HG02840 (cell line): ENCODE data around the gene LBHD1.
"Not testable (repeated sequence)": the region's sequence is repeated elsewhere in the genome, so short reads cannot be mapped to it uniquely, and the experiment has no call there.

Experiments
- ATAC-seq: cut with Tn5 transposase; IDR thresholded peaks from one replicate; pipeline ENCODE4 v1.9.1; 2021; ENCODE audit warnings: mild to moderate bottlenecking, moderate library complexity, moderate number of reproducible peaks; ENCODE audit not compliant: unreplicated experiment, low FRiP score

Gene LBHD1

DNA sequence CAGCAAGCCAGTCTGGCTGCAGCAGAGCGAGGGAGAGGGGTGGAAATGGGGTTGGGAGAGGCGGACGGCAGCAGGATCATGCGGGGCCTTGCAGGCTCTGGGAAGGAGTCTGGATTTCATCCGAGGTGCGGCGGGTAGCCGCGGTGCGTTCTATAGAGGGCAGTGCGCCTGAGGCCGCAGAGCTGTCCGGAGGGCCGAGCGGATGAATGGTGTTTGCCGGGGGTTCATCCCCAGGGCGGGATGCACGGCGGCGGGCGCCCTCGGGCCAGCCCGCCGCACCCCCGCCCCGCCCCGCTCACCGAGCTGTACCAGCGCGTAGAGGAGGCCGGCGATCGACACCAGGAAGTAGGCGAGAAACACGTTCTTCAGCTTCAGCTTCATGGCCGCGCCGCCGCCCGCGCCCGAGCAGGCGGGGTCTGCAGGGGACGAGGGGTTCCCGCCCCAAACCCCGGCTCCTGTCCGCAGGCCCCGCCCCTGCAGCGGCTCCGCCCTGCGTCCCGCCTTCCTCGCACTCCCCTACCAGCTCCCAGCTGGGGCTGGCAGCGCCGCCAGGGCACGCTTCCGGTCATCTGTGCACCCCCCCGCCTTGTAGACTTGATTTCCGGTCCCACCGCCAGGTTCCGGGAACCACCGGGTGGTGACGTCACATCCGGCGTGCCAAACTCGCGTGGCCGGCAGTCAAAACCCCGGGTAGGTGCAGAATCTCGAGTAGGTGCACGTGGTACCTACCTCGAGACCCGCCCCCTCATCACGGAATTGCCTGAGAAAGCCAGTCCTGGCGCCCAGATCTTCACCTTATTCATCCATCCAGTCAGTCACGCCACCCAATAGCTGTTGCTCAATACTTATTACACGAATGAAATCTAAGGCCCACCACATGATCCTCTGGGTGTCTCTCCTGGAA is 50.2 kb downstream of the LBHD1 start, which contains the start of gene B3GAT3:
B3GAT3 (minus strand) TSS at position 420 of the 904 bp plus-strand sequence; CDS start at position 381, 39 bp downstream.
- ATAC-seq, result peak; percentile 89

DNA sequence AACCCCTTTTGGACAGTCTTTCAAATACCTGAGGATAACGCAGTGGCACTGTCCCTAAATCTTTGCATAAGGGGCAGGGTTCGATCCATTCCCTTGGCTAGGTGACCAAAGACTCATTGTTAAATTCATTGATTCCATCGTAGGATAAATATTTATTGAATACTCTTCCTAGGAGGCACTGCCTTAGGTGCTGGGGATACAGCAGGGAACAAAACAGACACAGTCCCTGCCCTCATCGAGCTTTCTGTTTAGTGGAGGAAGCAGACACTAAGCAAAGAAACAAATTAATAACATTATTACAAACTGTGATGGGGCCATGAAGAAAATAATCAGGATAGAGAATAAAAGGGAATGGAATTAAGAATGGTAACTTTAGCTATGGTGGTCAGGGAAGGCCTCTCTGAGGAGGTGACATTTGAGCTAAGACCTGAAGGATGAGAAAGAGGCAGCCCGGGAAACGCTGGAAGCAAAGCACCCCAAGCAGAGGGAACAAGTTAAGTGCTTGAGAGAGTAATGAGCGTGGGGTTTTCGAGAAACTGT is 51.0 kb downstream of the LBHD1 start:
- ATAC-seq, result no peak

DNA sequence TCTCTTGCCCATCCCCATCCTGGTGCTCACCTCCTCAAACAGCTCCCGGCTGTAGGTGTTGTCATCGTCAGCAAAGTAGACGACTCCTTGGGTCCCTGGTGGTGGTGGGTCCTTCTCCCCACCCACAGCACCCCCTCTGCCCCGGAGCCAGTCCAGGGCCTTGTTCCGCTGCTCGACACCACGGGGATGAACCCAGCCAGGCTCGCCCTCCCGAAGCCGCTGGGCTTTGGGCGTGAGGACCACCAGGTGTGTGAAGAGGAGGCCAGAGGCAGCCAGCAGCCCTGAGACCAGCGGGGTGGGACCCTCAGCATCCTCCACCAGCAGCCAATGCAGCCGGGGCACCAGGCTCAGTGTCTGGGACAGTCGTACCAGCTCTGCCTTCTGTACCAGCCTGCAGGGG is 55.1 kb downstream of the LBHD1 start:
- not testable (repeated sequence) for ATAC-seq

DNA sequence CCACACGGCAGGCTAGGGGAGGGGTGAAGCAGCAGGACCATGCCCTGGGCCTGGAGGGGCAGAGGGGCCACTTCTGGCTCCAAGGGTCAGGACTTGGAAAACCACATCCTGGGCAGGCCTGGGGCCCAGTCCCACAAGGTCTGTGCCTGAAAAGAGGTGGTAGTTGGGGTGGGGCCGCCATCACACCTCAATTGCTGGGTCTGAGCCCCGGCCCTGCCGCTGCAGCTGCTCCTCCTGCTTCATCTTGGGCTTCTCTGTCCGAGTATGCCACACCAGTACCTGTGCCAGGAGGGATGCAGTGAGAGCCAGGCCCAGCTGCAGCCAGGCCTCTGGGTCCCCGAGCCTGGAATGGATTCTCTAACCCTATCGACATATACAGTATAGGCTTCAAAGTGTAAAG is 56.5 kb downstream of the LBHD1 start:
- ATAC-seq, result no peak

DNA sequence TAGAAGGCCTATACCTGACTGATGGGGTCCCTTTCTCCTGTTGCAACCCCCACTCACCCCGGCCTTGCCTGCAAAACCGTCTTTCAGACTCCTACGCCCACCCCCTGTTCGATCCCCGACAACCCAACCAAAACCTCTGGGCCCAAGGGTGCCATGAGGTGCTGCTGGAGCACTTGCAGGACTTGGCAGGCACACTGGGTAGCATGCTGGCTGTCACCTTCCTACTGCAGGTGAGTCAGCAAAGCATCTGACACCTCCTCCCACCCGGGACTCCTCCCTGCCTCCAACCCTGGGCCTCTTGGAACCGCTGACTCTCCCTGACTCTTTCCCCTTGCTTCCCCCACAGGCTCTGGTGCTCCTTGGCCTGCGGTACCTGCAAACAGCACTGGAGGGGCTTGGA is 57.8 kb downstream of the LBHD1 start:
- ATAC-seq, result no peak

DNA sequence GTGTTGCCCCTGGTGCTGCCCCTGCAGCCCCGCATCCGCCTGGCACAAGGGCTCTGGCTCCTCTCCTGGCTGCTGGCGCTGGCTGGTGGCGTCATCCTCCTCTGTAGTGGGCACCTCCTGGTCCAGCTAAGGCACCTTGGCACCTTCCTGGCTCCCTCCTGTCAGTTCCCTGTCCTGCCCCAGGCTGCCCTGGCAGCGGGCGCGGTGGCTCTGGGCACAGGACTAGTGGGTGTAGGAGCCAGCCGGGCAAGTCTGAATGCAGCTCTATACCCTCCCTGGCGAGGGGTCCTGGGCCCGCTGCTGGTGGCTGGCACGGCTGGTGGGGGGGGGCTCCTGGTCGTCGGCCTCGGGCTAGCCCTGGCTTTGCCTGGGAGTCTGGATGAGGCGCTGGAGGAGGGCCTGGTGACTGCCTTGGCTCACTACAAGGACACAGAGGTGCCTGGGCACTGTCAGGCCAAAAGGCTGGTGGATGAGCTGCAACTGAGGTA is 58.7 kb downstream of the LBHD1 start:
- ATAC-seq, result no peak
